Caco-2 (cell line): ENCODE results near the gene DCBLD2. TPM values are rescaled to one million over a fixed set of nuclear protein-coding genes. Genes with fewer than 3 reads are reported as not detected.
"Not testable (repeated sequence)": the region's sequence is repeated elsewhere in the genome, so short reads cannot be mapped to it uniquely, and the experiment has no call there.

Experiments
- BruUV-seq: library from RNA; stranded (reverse); fragments of 400-500 nt; replicated peaks from 2 replicates; lab custom pipeline; 2021; lab: Mats Ljungman, UMichigan
- CTCF ChIA-PET: fragments of 300-600 bp; sonication (Branson Sonifier 250); formaldehyde crosslinking; loops from one replicate; lab custom pipeline; 2022; ENCODE audit warnings: antibody characterized with exemption; lab: Charles Lee
- POLR2A ChIA-PET: fragments of 300-600 bp; sonication (Branson Sonifier 250); formaldehyde crosslinking; loops from one replicate; lab custom pipeline; 2022; ENCODE audit warnings: antibody characterized with exemption; lab: Charles Lee
- DNase-seq, 2 experiments: peaks; one replicate each; pipeline versions ENCODE4 v3.0.0 to v3.0.0-alpha.2; 2020 to 2022
- H3K27me3 ChIP-seq: replicated peaks from 2 replicates; pipeline ENCODE4 v1.6.0; 2011; ENCODE audit warnings: low read length; ENCODE audit not compliant: control insufficient read depth, insufficient read depth
- H3K36me3 ChIP-seq: 2 replicates; pipeline ENCODE4 v1.5.1; 2011; ENCODE audit warnings: low read length; ENCODE audit not compliant: control insufficient read depth, insufficient read depth
- H3K4me1 ChIP-seq: fragments of 250-450 bp; sonication (Bioruptor Pico); 2 replicates; pipeline ENCODE4 v1.5.1; 2020; ENCODE audit warnings: mild to moderate bottlenecking
- H3K4me3 ChIP-seq: 2 replicates; pipeline ENCODE4 v1.5.1; 2011; ENCODE audit warnings: low read depth, mild to moderate bottlenecking, control low read depth, low read length
- H3K9me3 ChIP-seq: fragments of 250-450 bp; sonication (Bioruptor Pico); 2 replicates; pipeline ENCODE4 v1.5.1; 2020; ENCODE audit warnings: mild to moderate bottlenecking, moderate library complexity
- H3K27ac Mint-ChIP-seq: one replicate; pipeline ENCODE4 v1.8.0; 2022; ENCODE audit warnings: mixed read lengths; ENCODE audit not compliant: unreplicated experiment
- H3K27me3 Mint-ChIP-seq: one replicate; pipeline ENCODE4 v1.8.0; 2022; ENCODE audit warnings: mixed read lengths; ENCODE audit not compliant: insufficient read depth, unreplicated experiment
- H3K36me3 Mint-ChIP-seq: one replicate; pipeline ENCODE4 v1.8.0; 2022; ENCODE audit warnings: mild to moderate bottlenecking, mixed read lengths; ENCODE audit not compliant: insufficient read depth, unreplicated experiment
- H3K4me1 Mint-ChIP-seq: one replicate; pipeline ENCODE4 v1.8.0; 2022; ENCODE audit warnings: low read depth, mixed read lengths; ENCODE audit not compliant: unreplicated experiment
- H3K4me3 Mint-ChIP-seq: one replicate; pipeline ENCODE4 v1.8.0; 2022; ENCODE audit warnings: mild to moderate bottlenecking, moderate library complexity, mixed read lengths; ENCODE audit not compliant: unreplicated experiment
- H3K9me3 Mint-ChIP-seq: one replicate; pipeline ENCODE4 v1.8.0; 2022; ENCODE audit warnings: mixed read lengths; ENCODE audit not compliant: unreplicated experiment
- intact Hi-C: fragments of 100-400 bp; cut with micrococcal nuclease; formaldehyde crosslinking; loops from one replicate; pipeline ENCODE4 v1.10.0; 2022; ENCODE audit not compliant: unreplicated experiment
- total RNA-seq: library from RNA; stranded (reverse); gene quantifications from 2 replicates; pipeline ENCODE4 v1.2.3, GENCODE V29; 2022
- TF ChIP-seq, protein P1 (sequence below), 2 experiments: fragments of 200-600 bp in 1 of 2; IDR thresholded peaks; 1 replicate in 1 of 2; 2 replicates in 1 of 2; pipeline versions ENCODE4 v1.5.1 to v1.8.0; 2011 to 2022; ENCODE audit warnings: antibody characterized with exemption in 1 of 2, control low read depth in 1 of 2, inconsistent platforms in 1 of 2, low read depth in 1 of 2, low read length in 1 of 2, mild to moderate bottlenecking in 1 of 2, moderate library complexity in 1 of 2; ENCODE audit not compliant: insufficient read depth in 1 of 2, severe bottlenecking in 1 of 2, unreplicated experiment in 1 of 2

The DCBLD2 gene
- total RNA-seq, 1 experiment from 2014 or later = 53.0 TPM

DNA sequence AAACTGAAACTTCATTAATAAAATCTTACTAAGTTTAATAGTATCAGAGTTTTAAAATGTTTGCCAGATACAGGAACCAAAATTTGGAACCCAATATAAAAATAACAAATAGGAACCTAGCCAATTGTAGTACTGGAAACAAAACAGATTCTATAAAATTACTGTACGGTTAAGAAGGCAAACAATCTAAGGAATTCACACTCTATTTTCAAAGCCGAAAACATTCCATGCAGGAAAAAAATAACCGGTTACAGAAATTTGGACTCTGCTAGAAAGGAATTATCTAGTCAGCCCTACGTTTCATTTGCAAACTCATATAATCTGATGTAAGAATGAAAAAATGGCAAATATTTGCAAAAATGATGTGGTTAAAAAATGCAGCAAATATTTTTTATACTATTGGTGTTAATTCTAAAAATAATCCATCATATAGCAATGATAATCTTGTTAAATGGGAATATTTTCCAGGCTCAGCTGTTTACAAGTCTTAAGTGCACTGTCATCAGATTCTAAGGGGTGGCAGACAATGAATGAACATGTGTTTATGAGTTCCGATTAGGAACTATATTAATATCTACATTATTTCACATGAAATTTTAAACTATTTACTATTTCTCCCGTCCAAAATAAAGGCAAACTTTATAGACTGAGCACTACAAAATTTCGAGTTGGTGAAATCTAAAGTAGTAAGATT is 58.1 kb downstream of the DCBLD2 start:
- H3K27ac Mint-ChIP-seq = no peak overlapping the region
- intact Hi-C loops = no loop called here
- ChIA-PET CTCF (no interaction called here), POLR2A (no interaction called here)
- Histone ChIP-seq H3K9me3 (no peaks in the 10 kb centered on the region), H3K4me1 (no peaks in the 10 kb centered on the region), H3K27me3 (no peaks in the 10 kb centered on the region), H3K4me3 (no peak overlapping the region), H3K36me3 (no peaks in the 10 kb centered on the region)
- no peaks in the 10 kb centered on the region for H3K4me1 Mint-ChIP-seq
- peaks cover 22% of the 10 kb centered on the region for H3K36me3 Mint-ChIP-seq
- DNase-seq = no peak
- H3K27me3 Mint-ChIP-seq = no peaks in the 10 kb centered on the region
- no peak overlapping the region for H3K4me3 Mint-ChIP-seq
- TF ChIP-seq, protein P1, sequence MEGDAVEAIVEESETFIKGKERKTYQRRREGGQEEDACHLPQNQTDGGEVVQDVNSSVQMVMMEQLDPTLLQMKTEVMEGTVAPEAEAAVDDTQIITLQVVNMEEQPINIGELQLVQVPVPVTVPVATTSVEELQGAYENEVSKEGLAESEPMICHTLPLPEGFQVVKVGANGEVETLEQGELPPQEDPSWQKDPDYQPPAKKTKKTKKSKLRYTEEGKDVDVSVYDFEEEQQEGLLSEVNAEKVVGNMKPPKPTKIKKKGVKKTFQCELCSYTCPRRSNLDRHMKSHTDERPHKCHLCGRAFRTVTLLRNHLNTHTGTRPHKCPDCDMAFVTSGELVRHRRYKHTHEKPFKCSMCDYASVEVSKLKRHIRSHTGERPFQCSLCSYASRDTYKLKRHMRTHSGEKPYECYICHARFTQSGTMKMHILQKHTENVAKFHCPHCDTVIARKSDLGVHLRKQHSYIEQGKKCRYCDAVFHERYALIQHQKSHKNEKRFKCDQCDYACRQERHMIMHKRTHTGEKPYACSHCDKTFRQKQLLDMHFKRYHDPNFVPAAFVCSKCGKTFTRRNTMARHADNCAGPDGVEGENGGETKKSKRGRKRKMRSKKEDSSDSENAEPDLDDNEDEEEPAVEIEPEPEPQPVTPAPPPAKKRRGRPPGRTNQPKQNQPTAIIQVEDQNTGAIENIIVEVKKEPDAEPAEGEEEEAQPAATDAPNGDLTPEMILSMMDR (IDR thresholded peaks at IDR 0.05; ENCODE audit: insufficient read depth in 1 of 2, low read depth in 1 of 2, low read length in 1 of 2, severe bottlenecking in 1 of 2, unreplicated experiment in 1 of 2) = no peak
- peaks cover 10% of the 10 kb centered on the region for H3K9me3 Mint-ChIP-seq
- no TSS peak for BruUV-seq

DNA sequence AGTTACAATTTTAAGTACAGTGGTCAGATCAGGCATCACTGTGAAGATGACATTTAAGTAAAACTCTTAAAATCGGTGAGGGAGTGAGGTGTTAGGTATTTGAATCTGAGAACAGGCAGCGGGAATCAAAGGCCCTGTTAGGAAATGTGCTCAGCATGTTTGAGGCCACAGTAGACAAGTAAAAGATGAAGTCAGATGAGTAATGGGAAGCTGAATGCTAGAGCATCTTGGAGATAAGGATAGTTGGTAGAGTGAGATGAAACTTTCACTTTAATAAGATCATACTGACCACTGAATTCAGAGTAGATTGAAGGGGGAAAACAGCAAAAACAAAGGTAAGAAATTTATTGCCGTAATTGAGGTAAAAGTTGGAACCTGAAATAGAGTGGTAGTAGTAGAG is 61.6 kb downstream of the DCBLD2 start:
- no peak overlapping the region for H3K4me3 Mint-ChIP-seq
- Histone ChIP-seq H3K36me3 (no peaks in the 10 kb centered on the region), H3K9me3 (no peaks in the 10 kb centered on the region), H3K4me3 (no peak overlapping the region), H3K27me3 (no peaks in the 10 kb centered on the region), H3K4me1 (no peaks in the 10 kb centered on the region)
- no peaks in the 10 kb centered on the region for H3K27me3 Mint-ChIP-seq
- peaks cover 22% of the 10 kb centered on the region for H3K36me3 Mint-ChIP-seq
- peaks cover 10% of the 10 kb centered on the region for H3K9me3 Mint-ChIP-seq
- CTCF ChIA-PET = no interaction called here
- no TSS peak for BruUV-seq
- H3K4me1 Mint-ChIP-seq = no peaks in the 10 kb centered on the region
- H3K27ac Mint-ChIP-seq = no peak overlapping the region
- TF ChIP-seq, protein P1 (IDR thresholded peaks at IDR 0.05; ENCODE audit: insufficient read depth in 1 of 2, low read depth in 1 of 2, low read length in 1 of 2, severe bottlenecking in 1 of 2, unreplicated experiment in 1 of 2) = no peak
- POLR2A ChIA-PET = no interaction called here
- intact Hi-C loops = no loop called here
- DNase-seq = no peak

DNA sequence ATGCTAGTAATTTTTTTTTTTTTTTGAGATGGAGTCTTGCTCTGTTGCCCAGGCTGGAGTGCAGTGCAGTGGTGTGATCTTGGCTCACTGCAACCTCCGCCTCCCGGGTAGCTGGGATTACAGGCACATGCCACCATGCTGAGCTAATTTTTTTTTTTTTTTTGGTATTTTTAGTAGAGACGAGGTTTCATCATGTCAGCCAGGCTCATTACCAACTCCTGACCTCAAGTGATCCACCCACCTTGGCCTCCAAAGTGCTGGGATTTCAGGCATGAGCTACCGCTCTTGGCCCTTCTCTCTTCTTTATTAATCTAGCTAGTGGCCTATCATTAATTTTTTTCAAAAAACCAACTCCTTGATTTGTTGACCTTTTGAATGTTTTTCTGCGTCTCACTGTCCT is 70.4 kb downstream of the DCBLD2 start:
- BruUV-seq, H3K27me3 ChIP-seq, POLR2A ChIA-PET, DNase-seq, H3K9me3 ChIP-seq, H3K36me3 ChIP-seq, intact Hi-C loops, H3K4me3 ChIP-seq, H3K4me3 Mint-ChIP-seq, H3K27me3 Mint-ChIP-seq, CTCF ChIA-PET: not testable (repeated sequence)
- H3K4me1 ChIP-seq = peaks cover 17% of the 10 kb centered on the region
- Mint-ChIP-seq H3K36me3 (peaks cover 32% of the 10 kb centered on the region), H3K9me3 (peaks cover 36% of the 10 kb centered on the region), H3K27ac (peak overlapping the region; percentile 53), H3K4me1 (peaks cover 11% of the 10 kb centered on the region)
